Aorta (tissue), 5 donors: ENCODE measurements around the gene JPH3. TPM values are rescaled to one million over a fixed set of nuclear protein-coding genes. Genes with fewer than 3 reads are reported as not detected.

Experiments used
- ATAC-seq: fragments of 200-7000 bp; cut with Tn5 transposase; one replicate; pipeline ENCODE4 v1.9.1; 2022; ENCODE audit warnings: moderate library complexity; ENCODE audit not compliant: low FRiP score
- DNase-seq, 2 donors: peaks; one replicate each; pipeline ENCODE4 v3.0.0-alpha.2; 2020
- H3K27ac ChIP-seq, 2 donors: one replicate each; pipeline ENCODE4 v1.5.1; 2013; ENCODE audit warnings: low read length in 2 of 2, mild to moderate bottlenecking in 2 of 2, moderate library complexity in 2 of 2, control low read depth in 1 of 2, inconsistent platforms in 1 of 2, low read depth in 1 of 2
- H3K27me3 ChIP-seq, 2 donors: one replicate each; pipeline ENCODE4 v1.6.1; 2013; ENCODE audit warnings: control low read depth in 1 of 2, low read length in 1 of 2, mild to moderate bottlenecking in 1 of 2, moderate library complexity in 1 of 2; ENCODE audit not compliant: insufficient read depth in 2 of 2, control insufficient read depth in 1 of 2
- H3K36me3 ChIP-seq, 2 donors: one replicate each; pipeline ENCODE4 v1.6.1; 2013; ENCODE audit warnings: control low read depth in 1 of 2, low read length in 1 of 2, mild to moderate bottlenecking in 1 of 2; ENCODE audit not compliant: insufficient read depth in 2 of 2, control insufficient read depth in 1 of 2
- H3K4me1 ChIP-seq, 2 donors: one replicate each; pipeline ENCODE4 v1.6.1; 2013; ENCODE audit warnings: low read length in 2 of 2, control low read depth in 1 of 2, mild to moderate bottlenecking in 1 of 2, moderate library complexity in 1 of 2; ENCODE audit not compliant: insufficient read depth in 2 of 2, control insufficient read depth in 1 of 2
- H3K4me3 ChIP-seq, 2 donors: one replicate each; pipeline ENCODE4 v1.5.1; 2013; ENCODE audit warnings: low read length in 2 of 2, control low read depth in 1 of 2, mild to moderate bottlenecking in 1 of 2
- H3K9me3 ChIP-seq: one replicate; pipeline ENCODE4 v1.6.1; 2013; ENCODE audit warnings: mild to moderate bottlenecking, low read length; ENCODE audit not compliant: control insufficient read depth
- WGBS, 2 donors: extraction: QIAGEN DNeasy Blood & Tissue Kit; methylation state at CpG; one replicate each; pipeline ENCODE4 v1.1.7; 2013; 5-methylcytosine and 5-hydroxymethylcytosine counted together
- intact Hi-C, 2 donors: fragments of 100-400 bp; cut with DNase I; formaldehyde crosslinking; loops; one replicate each; pipeline versions ENCODE4 v1.14.2 to v1.15.0; 2022
- polyA plus RNA-seq, 2 donors: library from polyadenylated mRNA; stranded (reverse); fragments of 200-250 nt; gene quantifications; one replicate each; pipeline ENCODE4 v1.2.3, GENCODE V29; 2013
- total RNA-seq, 2 donors: library from RNA; stranded (reverse); fragmentation: NEBNext Ultra II Directional; extraction: Animal tissue kit (Norgen Biotek cat#: 25700); gene quantifications; one replicate each; pipeline ENCODE4 v1.2.1, GENCODE V29; 2021
- donor health status: healthy with polysubstance abuse.
- donor health status: Bipolar disorder and iron deficiency.
- donor health status: DM: no; HTN: no; CAD: no.
- donor health status: DM: no; HTN: no; CAD: no.
- donor health status: DM: yes; HTN: yes; CAD: no.

Gene JPH3
- total and polyA plus RNA-seq, 4 donors: 0.21 to 0.26 TPM; not detected in 2

DNA sequence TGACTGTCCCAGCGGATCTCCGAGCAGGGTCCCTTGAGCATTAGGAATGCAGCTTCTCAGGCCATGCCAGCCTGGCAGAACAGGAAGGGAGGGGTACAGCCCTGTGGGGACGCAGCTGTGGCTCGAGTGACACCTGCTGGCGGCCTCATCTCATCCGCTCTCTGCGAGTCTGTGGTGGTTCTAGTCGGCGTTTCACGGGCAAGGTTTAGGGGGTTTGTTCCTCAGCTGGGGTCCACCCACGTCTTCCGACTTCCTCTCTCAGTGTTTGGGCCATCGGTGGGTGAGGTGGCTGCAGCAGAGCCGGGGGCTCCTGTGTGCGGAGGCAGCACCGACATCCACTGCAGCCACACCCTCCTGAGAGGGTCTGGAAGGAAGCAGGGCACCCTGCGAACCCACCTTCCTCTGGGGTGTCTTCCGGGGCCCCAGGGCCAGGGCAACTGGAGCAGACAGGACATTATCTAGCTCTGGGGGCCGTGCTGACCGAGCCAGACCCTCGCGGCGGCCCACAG is 33.3 kb downstream of the JPH3 start:
- H3K4me1 ChIP-seq: no peaks in the 10 kb centered on the region
- DNase-seq (peak; percentile 76 to 83), ATAC-seq (peak; percentile 66)
- intact Hi-C loops: loop anchor here (1.0 to 5.0 kb wide), 5 partner anchors 47 to 242 kb away; no protein-coding TSS in a partner anchor
- no peaks in the 10 kb centered on the region for H3K9me3 ChIP-seq
- no peak overlapping the region for H3K27ac ChIP-seq
- WGBS, 2 donors: 13 to 17% methylated on average over 18 to 23 of the region's 23 CpGs
- no peak overlapping the region for H3K4me3 ChIP-seq
- no peaks in the 10 kb centered on the region for H3K36me3 ChIP-seq
- no peaks in the 10 kb centered on the region for H3K27me3 ChIP-seq

DNA sequence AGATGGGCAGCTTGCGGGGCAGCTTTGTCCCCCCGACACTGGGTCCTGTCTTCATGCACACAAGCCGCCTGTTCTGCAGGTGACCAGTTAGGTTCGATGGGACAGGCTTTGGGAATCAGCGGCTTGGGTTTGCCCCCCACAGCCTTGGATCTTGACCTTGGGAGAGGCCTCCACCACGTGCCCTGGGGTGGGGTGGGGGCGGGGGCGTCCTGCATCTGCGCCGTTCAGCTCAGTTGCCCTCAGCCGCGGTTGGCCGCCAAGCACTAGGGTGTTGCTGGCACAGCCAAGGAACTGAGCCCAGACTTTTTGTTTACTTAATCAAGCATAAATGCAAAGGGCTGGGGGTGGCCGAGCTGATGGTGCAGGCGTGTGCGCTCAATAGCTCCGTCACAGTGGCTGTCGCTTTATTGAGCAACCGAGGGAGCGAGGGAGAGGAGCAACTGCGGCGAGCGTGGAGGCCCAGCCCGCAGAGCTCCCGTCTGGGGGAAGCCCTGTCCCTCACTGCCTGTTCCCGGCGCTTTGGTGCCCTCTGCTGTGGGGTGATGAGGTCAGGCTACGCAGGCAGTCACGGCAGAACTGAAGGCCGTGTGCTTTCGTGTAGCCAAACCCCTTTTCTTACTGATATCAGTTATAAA is 33.9 kb downstream of the JPH3 start:
- Histone ChIP-seq H3K27me3 (no peaks in the 10 kb centered on the region), H3K27ac (no peak overlapping the region), H3K4me3 (no peak overlapping the region), H3K9me3 (no peaks in the 10 kb centered on the region), H3K4me1 (no peaks in the 10 kb centered on the region), H3K36me3 (no peaks in the 10 kb centered on the region)
- 13 to 15% methylated on average over 31 of the region's 31 CpGs for WGBS, 2 donors
- DNase-seq: peak; percentile 90 to 93
- ATAC-seq: peak; percentile 92
- intact Hi-C loops: loop anchor here (1.0 to 5.0 kb wide), 5 partner anchors 48 to 243 kb away; no protein-coding TSS in a partner anchor

DNA sequence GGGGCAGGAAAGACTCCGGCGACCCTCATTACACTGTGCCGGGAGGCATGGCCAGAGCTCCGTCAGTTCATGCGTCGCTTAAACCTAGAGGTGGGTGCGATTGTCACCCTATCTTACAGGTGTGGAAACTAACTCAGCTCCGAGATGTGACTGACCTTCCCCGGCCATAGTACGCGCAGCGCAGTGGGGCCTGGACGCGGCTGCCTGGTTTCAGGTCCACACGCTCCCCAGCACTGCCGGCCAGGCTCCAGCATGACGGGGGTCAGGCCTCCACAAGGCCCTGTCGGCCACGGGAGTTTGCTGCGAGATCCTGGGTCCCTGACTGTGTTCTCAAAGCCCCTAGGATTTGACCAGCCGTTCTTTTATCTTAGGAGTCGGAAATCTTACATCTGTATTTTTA is 34.4 kb downstream of the JPH3 start:
- WGBS, 2 donors: 85 to 88% methylated on average over 22 of the region's 22 CpGs
- H3K36me3 ChIP-seq: no peaks in the 10 kb centered on the region
- DNase-seq (no peak), ATAC-seq (no peak)
- H3K4me1 ChIP-seq: no peaks in the 10 kb centered on the region
- no peak overlapping the region for H3K27ac ChIP-seq
- H3K4me3 ChIP-seq: no peak overlapping the region
- intact Hi-C loops: loop anchor here (1.0 to 5.0 kb wide), 5 partner anchors 48 to 243 kb away; no protein-coding TSS in a partner anchor
- no peaks in the 10 kb centered on the region for H3K9me3 ChIP-seq
- no peaks in the 10 kb centered on the region for H3K27me3 ChIP-seq

DNA sequence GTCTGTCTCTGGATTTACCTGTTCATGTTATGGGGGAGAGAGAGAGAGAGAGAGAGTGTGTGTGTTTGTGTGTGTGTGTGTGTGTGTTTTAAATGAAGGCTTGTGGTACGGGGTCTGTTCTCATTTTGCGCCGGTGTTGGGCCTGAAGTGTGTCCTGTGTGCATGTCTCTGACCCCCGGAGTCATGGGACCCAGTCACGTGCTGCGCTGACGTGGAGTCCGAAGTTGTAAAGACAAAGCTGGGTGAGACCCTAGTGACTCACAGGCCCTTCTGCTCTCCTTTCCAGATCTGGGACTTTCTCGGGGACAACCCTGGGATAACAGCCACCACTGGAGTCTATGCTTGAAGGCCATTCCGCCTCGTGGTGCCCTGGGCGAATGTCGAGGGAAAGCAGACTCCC is 35.0 kb downstream of the JPH3 start:
- no peak for DNase-seq
- 89 to 91% methylated on average over 13 of the region's 13 CpGs for WGBS, 2 donors

DNA sequence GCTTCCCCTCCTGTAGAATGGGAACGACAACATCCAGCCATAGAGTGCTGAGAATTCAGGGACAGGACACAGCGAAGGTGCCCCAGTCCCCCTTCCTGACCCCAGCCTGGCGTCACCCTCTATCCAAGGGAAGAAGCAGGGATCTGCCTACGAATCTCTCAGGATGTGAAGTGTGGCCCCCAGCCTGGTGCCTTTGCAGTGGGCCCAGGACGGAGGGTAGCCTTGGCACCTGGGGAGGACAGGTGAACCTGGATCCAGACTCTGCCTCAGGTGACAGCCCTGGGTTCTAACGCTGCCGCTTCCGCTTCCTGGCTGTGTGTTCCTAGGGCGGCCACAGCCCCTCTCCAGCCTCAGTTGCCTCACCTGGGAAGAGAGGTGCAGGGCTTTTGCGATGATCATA is 36.4 kb downstream of the JPH3 start:
- Histone ChIP-seq H3K9me3 (no peaks in the 10 kb centered on the region), H3K4me3 (no peak overlapping the region), H3K36me3 (no peaks in the 10 kb centered on the region), H3K4me1 (no peaks in the 10 kb centered on the region), H3K27ac (no peak overlapping the region), H3K27me3 (no peaks in the 10 kb centered on the region)
- intact Hi-C loops: loop anchor here (5.0 kb wide), 2 partner anchors 51 to 221 kb away; no protein-coding TSS in a partner anchor
- ATAC-seq (no peak), DNase-seq (no peak)
- 71 to 88% methylated on average over 10 of the region's 10 CpGs for WGBS, 2 donors

More for the DNA sequence above, 35.0 kb downstream of the JPH3 start:
- H3K27ac ChIP-seq: no peak overlapping the region
- no peaks in the 10 kb centered on the region for H3K9me3 ChIP-seq
- no peak overlapping the region for H3K4me3 ChIP-seq
- H3K36me3 ChIP-seq: no peaks in the 10 kb centered on the region
- intact Hi-C loops: loop anchor here (2.0 to 5.0 kb wide), 3 partner anchors 50 to 220 kb away; no protein-coding TSS in a partner anchor
- ATAC-seq: no peak
- H3K27me3 ChIP-seq: no peaks in the 10 kb centered on the region
- no peaks in the 10 kb centered on the region for H3K4me1 ChIP-seq

DNA sequence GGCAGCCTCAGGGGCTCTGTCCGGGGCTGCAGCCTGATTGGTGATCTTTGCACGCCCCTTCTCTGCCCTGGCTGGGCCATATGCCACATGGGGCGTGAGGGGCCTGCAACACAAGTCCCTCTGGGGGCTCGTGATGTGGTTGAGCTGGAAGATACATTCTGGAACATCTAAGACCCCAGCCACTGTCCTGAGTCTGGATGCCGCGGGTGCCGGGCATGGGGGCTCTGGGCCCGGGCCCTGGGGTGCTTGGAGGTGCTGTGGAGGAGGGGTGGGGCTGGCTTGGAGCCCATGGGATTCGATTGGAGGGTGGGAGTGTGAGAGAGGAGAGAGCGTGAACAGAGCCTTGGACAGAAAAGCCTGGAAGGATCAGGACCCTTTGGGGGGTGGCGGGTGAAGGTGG is 39.4 kb downstream of the JPH3 start:
- ATAC-seq (no peak), DNase-seq (no peak)
- WGBS, 2 donors: 59 to 68% methylated on average over 11 of the region's 11 CpGs
- H3K4me3 ChIP-seq: no peak overlapping the region
- H3K9me3 ChIP-seq: no peaks in the 10 kb centered on the region
- no peak overlapping the region for H3K27ac ChIP-seq
- H3K27me3 ChIP-seq: no peaks in the 10 kb centered on the region
- no peaks in the 10 kb centered on the region for H3K36me3 ChIP-seq
- intact Hi-C loops: no loop called here
- H3K4me1 ChIP-seq: no peaks in the 10 kb centered on the region

DNA sequence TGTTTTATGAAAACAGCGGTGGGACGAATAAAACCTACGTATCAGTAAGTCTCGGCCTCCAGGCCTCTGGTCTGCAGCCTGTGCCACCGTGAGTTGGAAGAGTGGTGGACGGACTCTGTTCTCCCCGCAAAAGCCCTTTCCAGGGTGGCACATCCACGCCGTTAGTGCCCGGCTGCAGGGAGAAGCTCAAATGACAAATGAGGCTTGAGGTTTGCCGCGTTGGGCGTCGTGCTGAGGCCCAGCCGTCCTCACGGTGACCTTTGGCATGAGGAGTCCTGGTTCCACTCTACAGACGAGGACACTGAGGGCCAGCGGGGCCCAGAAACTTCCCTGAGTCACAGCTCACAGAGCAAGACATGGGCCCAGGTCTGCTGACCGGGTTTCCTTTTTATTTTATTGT is 40.2 kb downstream of the JPH3 start:
- intact Hi-C loops: no loop called here
- H3K9me3 ChIP-seq: no peaks in the 10 kb centered on the region
- no peak overlapping the region for H3K27ac ChIP-seq
- no peaks in the 10 kb centered on the region for H3K4me1 ChIP-seq
- ATAC-seq (no peak), DNase-seq (no peak)
- H3K36me3 ChIP-seq: no peaks in the 10 kb centered on the region
- 80 to 83% methylated on average over 19 of the region's 19 CpGs for WGBS, 2 donors
- no peaks in the 10 kb centered on the region for H3K27me3 ChIP-seq
- no peak overlapping the region for H3K4me3 ChIP-seq

DNA sequence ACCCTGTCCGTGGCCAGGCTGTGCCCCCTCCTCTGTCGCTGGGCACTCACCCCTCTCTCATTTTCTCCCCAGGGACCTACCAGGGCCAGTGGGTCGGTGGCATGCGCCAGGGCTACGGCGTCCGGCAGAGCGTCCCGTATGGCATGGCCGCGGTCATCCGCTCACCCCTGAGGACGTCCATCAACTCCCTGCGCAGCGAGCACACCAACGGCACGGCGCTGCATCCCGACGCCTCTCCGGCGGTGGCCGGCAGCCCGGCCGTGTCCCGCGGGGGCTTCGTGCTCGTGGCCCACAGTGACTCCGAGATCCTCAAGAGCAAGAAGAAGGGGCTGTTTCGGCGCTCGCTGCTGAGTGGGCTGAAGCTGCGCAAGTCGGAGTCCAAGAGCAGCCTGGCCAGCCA is 41.9 kb downstream of the JPH3 start:
- Histone ChIP-seq H3K9me3 (no peaks in the 10 kb centered on the region), H3K27me3 (no peaks in the 10 kb centered on the region), H3K27ac (no peak overlapping the region), H3K36me3 (no peaks in the 10 kb centered on the region), H3K4me3 (no peak overlapping the region), H3K4me1 (no peaks in the 10 kb centered on the region)
- ATAC-seq: no peak
- DNase-seq: no peak
- 93% methylated on average over 33 to 35 of the region's 35 CpGs for WGBS, 2 donors
- intact Hi-C loops: no loop called here

DNA sequence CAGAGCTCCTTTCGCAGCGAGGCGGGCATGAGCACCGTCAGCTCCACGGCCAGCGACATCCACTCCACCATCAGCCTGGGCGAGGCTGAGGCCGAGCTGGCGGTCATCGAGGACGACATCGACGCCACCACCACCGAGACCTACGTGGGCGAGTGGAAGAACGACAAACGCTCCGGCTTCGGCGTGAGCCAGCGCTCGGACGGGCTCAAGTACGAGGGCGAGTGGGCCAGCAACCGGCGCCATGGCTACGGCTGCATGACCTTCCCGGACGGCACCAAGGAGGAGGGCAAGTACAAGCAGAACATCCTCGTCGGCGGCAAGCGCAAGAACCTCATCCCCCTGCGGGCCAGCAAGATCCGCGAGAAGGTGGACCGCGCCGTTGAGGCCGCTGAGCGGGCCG is 42.3 kb downstream of the JPH3 start:
- no peaks in the 10 kb centered on the region for H3K36me3 ChIP-seq
- H3K27me3 ChIP-seq: no peaks in the 10 kb centered on the region
- no peak for ATAC-seq
- intact Hi-C loops: no loop called here
- no peak overlapping the region for H3K4me3 ChIP-seq
- H3K27ac ChIP-seq: no peak overlapping the region
- no peak for DNase-seq
- H3K9me3 ChIP-seq: no peaks in the 10 kb centered on the region
- no peaks in the 10 kb centered on the region for H3K4me1 ChIP-seq
- 95 to 98% methylated on average over 44 of the region's 44 CpGs for WGBS, 2 donors
